H1 (cell line): Measurements from ENCODE around the gene HIC2. TPM values are rescaled to one million over a fixed set of nuclear protein-coding genes. Genes with fewer than 3 reads are reported as not detected.

ENCODE experiments used
- CTCF ChIA-PET: fragments of 300-600 bp; sonication (Branson Sonifier 250); formaldehyde crosslinking; loops from one replicate; lab custom pipeline; 2021; ENCODE audit not compliant: partially characterized antibody; lab: Charles Lee
- POLR2A ChIA-PET: fragments of 300-600 bp; sonication (Branson Sonifier 250); formaldehyde crosslinking; loops from one replicate; lab custom pipeline; 2021; ENCODE audit warnings: inconsistent platforms; ENCODE audit not compliant: partially characterized antibody; lab: Charles Lee
- DNase-seq, 2 experiments: peaks; one replicate each; pipeline versions ENCODE4 v3.0.0 to v3.0.0-alpha.2; 2010 to 2022; ENCODE audit warnings: low spot score in 2 of 2, low read depth in 1 of 2, mixed read lengths in 1 of 2
- FAIRE-seq: peaks from 2 replicates; lab custom pipeline; 2011; peaks lifted over from hg19 to GRCh38; lab: Jason Lieb, UNC
- H2AFZ ChIP-seq: 2 replicates; pipeline ENCODE4 v1.8.1; 2012; ENCODE audit warnings: low read length, inconsistent platforms
- H2AK5ac ChIP-seq: 2 replicates; pipeline ENCODE4 v1.6.1; 2013; ENCODE audit warnings: low read depth, low read length
- H2BK120ac ChIP-seq: replicated peaks from 2 replicates; pipeline ENCODE3; 2013; ENCODE audit warnings: low read depth, low read length, inconsistent platforms
- H2BK12ac ChIP-seq: 2 replicates; pipeline ENCODE4 v1.6.1; 2013; ENCODE audit warnings: low read depth, low read length
- H2BK15ac ChIP-seq: 2 replicates; pipeline ENCODE4 v1.6.1; 2013; ENCODE audit warnings: low read length
- H2BK20ac ChIP-seq: 2 replicates; pipeline ENCODE4 v1.6.1; 2013; ENCODE audit warnings: low read length
- H2BK5ac ChIP-seq: 2 replicates; pipeline ENCODE4 v1.6.1; 2013; ENCODE audit warnings: low read depth, low read length
- H3K14ac ChIP-seq: 2 replicates; pipeline ENCODE4 v1.6.1; 2013; ENCODE audit warnings: inconsistent platforms; ENCODE audit not compliant: insufficient read length
- H3K18ac ChIP-seq: 2 replicates; pipeline ENCODE4 v1.6.1; 2013; ENCODE audit warnings: low read length; ENCODE audit errors: extremely low read depth
- H3K23ac ChIP-seq: 2 replicates; pipeline ENCODE4 v1.6.1; 2013; ENCODE audit warnings: inconsistent platforms; ENCODE audit not compliant: insufficient read length
- H3K23me2 ChIP-seq: 2 replicates; pipeline ENCODE4 v1.6.1; 2013; ENCODE audit warnings: low read depth, low read length
- H3K27ac ChIP-seq: 2 replicates; pipeline ENCODE4 v1.6.1; 2011; ENCODE audit warnings: low read depth, low read length, inconsistent platforms
- H3K27me3 ChIP-seq, 4 experiments: replicated peaks in 1 of 4; 1 replicate in 1 of 4; 2 replicates in 3 of 4; pipeline versions ENCODE4 v1.6.1 to v1.8.1; 2011 to 2013; ENCODE audit warnings: low read length in 3 of 4, mild to moderate bottlenecking in 3 of 4, inconsistent platforms in 2 of 4, mixed read lengths in 2 of 4, moderate library complexity in 1 of 4; ENCODE audit not compliant: control insufficient read depth in 3 of 4, insufficient read depth in 3 of 4; ENCODE audit errors: extremely low read depth in 1 of 4
- H3K36me3 ChIP-seq, 4 experiments: 2 replicates each; pipeline versions ENCODE4 v1.6.1 to v1.8.1; 2011 to 2013; ENCODE audit warnings: mild to moderate bottlenecking in 4 of 4, low read length in 3 of 4, moderate library complexity in 2 of 4, control low read depth in 1 of 4, inconsistent platforms in 1 of 4; ENCODE audit not compliant: insufficient read depth in 4 of 4, control insufficient read depth in 2 of 4
- H3K4ac ChIP-seq: replicated peaks from 2 replicates; pipeline ENCODE3; 2013; ENCODE audit warnings: low read length, low read depth, mixed read lengths, inconsistent platforms; ENCODE audit not compliant: insufficient read length
- H3K4me1 ChIP-seq, 4 experiments: replicated peaks in 1 of 4; 1 replicate in 1 of 4; 2 replicates in 3 of 4; pipeline versions ENCODE4 v1.6.1 to v1.8.1; 2011 to 2013; ENCODE audit warnings: low read length in 3 of 4, inconsistent platforms in 2 of 4, mixed read lengths in 1 of 4; ENCODE audit not compliant: insufficient read depth in 4 of 4, control insufficient read depth in 3 of 4
- H3K4me2 ChIP-seq, 2 experiments: 2 replicates each; pipeline versions ENCODE4 v1.6.1 to v1.8.1; 2011 to 2013; ENCODE audit warnings: low read depth in 2 of 2, low read length in 2 of 2, control low read depth in 1 of 2, inconsistent platforms in 1 of 2, mild to moderate bottlenecking in 1 of 2; ENCODE audit not compliant: insufficient read depth in 1 of 2
- H3K4me3 ChIP-seq, 4 experiments: fragments of 200-600, 300-600 bp in 1 of 4; sonication (generic), shearing (Covaris generic), sonication (Bioruptor Twin) in 1 of 4; 2 replicates each; pipeline versions ENCODE4 v1.5.1 to v1.8.1; 2011 to 2016; ENCODE audit warnings: low read length in 4 of 4, low read depth in 3 of 4, control low read depth in 2 of 4, inconsistent platforms in 2 of 4, mild to moderate bottlenecking in 2 of 4, mixed read lengths in 1 of 4, moderate library complexity in 1 of 4; ENCODE audit not compliant: insufficient read depth in 2 of 4; ENCODE audit errors: extremely low read depth in 1 of 4
- H3K56ac ChIP-seq: replicated peaks from 2 replicates; pipeline ENCODE3; 2013; ENCODE audit warnings: low read depth, mild to moderate bottlenecking, mixed read lengths, low read length, inconsistent platforms; ENCODE audit not compliant: insufficient read length
- H3K79me1 ChIP-seq: 2 replicates; pipeline ENCODE4 v1.6.1; 2013; ENCODE audit warnings: low read depth, low read length, control low read depth
- H3K79me2 ChIP-seq, 2 experiments: 2 replicates each; pipeline versions ENCODE4 v1.6.1 to v1.8.1; 2012 to 2013; ENCODE audit warnings: low read length in 2 of 2, mild to moderate bottlenecking in 2 of 2, inconsistent platforms in 1 of 2; ENCODE audit not compliant: insufficient read depth in 2 of 2, control insufficient read depth in 1 of 2
- H3K9ac ChIP-seq, 4 experiments: replicated peaks in 1 of 4; 1 replicate in 1 of 4; 2 replicates in 3 of 4; pipeline versions ENCODE4 v1.6.1 to v1.8.1; 2011 to 2013; ENCODE audit warnings: low read depth in 3 of 4, low read length in 3 of 4, control low read depth in 2 of 4, mild to moderate bottlenecking in 2 of 4, moderate library complexity in 2 of 4, inconsistent platforms in 1 of 4; ENCODE audit errors: extremely low read depth in 1 of 4
- H3K9me3 ChIP-seq, 2 experiments: 2 replicates each; pipeline versions ENCODE4 v1.6.1 to v1.8.1; 2012 to 2013; ENCODE audit warnings: mild to moderate bottlenecking in 2 of 2, moderate library complexity in 2 of 2, control low read depth in 1 of 2, inconsistent platforms in 1 of 2, low read depth in 1 of 2, low read length in 1 of 2, mixed read lengths in 1 of 2; ENCODE audit not compliant: insufficient read depth in 2 of 2
- H4K20me1 ChIP-seq, 2 experiments: replicated peaks in 1 of 2; 2 replicates each; pipeline versions ENCODE3 to v1.8.1; 2011 to 2013; ENCODE audit warnings: inconsistent platforms in 2 of 2, low read length in 2 of 2, mild to moderate bottlenecking in 1 of 2; ENCODE audit not compliant: insufficient read depth in 2 of 2, control insufficient read depth in 1 of 2
- H4K5ac ChIP-seq: 2 replicates; pipeline ENCODE4 v1.6.1; 2013; ENCODE audit warnings: low read length, low read depth, mixed read lengths, inconsistent platforms; ENCODE audit not compliant: insufficient read length
- H4K8ac ChIP-seq: 2 replicates; pipeline ENCODE4 v1.8.0; 2013; ENCODE audit warnings: mild to moderate bottlenecking, moderate library complexity, low read length, inconsistent platforms; ENCODE audit not compliant: insufficient read depth; ENCODE audit errors: extremely low read depth
- H4K91ac ChIP-seq: replicated peaks from 2 replicates; pipeline ENCODE3; 2013; ENCODE audit warnings: low read length, mixed read lengths, inconsistent platforms; ENCODE audit not compliant: insufficient read length
- ASH2L ChIP-seq: fragments of 200-600, 300-600 bp; sonication (generic); IDR thresholded peaks from one replicate; pipeline ENCODE4 v1.7.1; 2017; ENCODE audit warnings: low read length
- BACH1 ChIP-seq: IDR thresholded peaks from 2 replicates; pipeline ENCODE4 v1.6.1; 2012; ENCODE audit warnings: low read length, improper control_type of control experiment
- BRCA1 ChIP-seq: IDR thresholded peaks from 2 replicates; pipeline ENCODE4 v1.6.1; 2012; ENCODE audit warnings: low read depth, low read length, improper control_type of control experiment
- EP300 ChIP-seq, 2 experiments: IDR thresholded peaks; 1 replicate in 1 of 2; 2 replicates in 1 of 2; pipeline ENCODE4 v1.6.1; 2011 to 2012; ENCODE audit warnings: low read depth in 2 of 2, low read length in 2 of 2, mild to moderate bottlenecking in 2 of 2, borderline replicate concordance in 1 of 2, inconsistent platforms in 1 of 2, moderate library complexity in 1 of 2
- EZH2 ChIP-seq: fragments of 200-600 bp; sonication (generic); IDR thresholded peaks from 2 replicates; pipeline ENCODE4 v1.7.1; 2012; ENCODE audit warnings: low read depth, mild to moderate bottlenecking, moderate library complexity, low read length, inconsistent platforms; ENCODE audit not compliant: severe bottlenecking
- GABPA ChIP-seq: IDR thresholded peaks from 2 replicates; pipeline ENCODE4 v1.6.1; 2011; ENCODE audit warnings: mild to moderate bottlenecking, low read length, moderate library complexity, borderline replicate concordance; ENCODE audit not compliant: insufficient read depth
- JUN ChIP-seq: IDR thresholded peaks from 2 replicates; pipeline ENCODE4 v1.6.1; 2011; ENCODE audit warnings: low read depth, mild to moderate bottlenecking, improper control_type of control experiment, low read length
- NANOG ChIP-seq: IDR thresholded peaks from 2 replicates; pipeline ENCODE4 v1.6.1; 2011; ENCODE audit warnings: low read length, low read depth, mild to moderate bottlenecking, inconsistent platforms; ENCODE audit not compliant: insufficient read depth, poor library complexity, severe bottlenecking
- POLR2A ChIP-seq, 2 experiments: IDR thresholded peaks; 1 replicate in 1 of 2; 2 replicates in 1 of 2; pipeline ENCODE4 v1.6.1; 2011; ENCODE audit warnings: low read depth in 2 of 2, low read length in 2 of 2, mild to moderate bottlenecking in 2 of 2; ENCODE audit errors: control extremely low read depth in 1 of 2
- RBBP5 ChIP-seq: IDR thresholded peaks from 2 replicates; pipeline ENCODE4 v1.7.1; 2012; ENCODE audit warnings: low read depth, mild to moderate bottlenecking, inconsistent platforms, low read length, moderate library complexity, borderline replicate concordance
- SIRT6 ChIP-seq: IDR thresholded peaks from one replicate; pipeline ENCODE4 v1.7.1; 2012; ENCODE audit warnings: low read length, inconsistent platforms
- TAF1 ChIP-seq: IDR thresholded peaks from 2 replicates; pipeline ENCODE4 v1.6.1; 2011; ENCODE audit warnings: mild to moderate bottlenecking, low read depth, low read length
- TEAD4 ChIP-seq: IDR thresholded peaks from 2 replicates; pipeline ENCODE4 v1.6.1; 2012; ENCODE audit warnings: low read depth, low read length, inconsistent platforms, mixed read lengths
- WGBS, 2 experiments: shearing (Covaris generic) in 1 of 2; methylation state at CpG; one replicate each; pipeline versions ENCODE4 v1.1.6 to v1.1.7; 2013 to 2015; ENCODE audit warnings: low lambda C conversion rate in 2 of 2, mixed read lengths in 2 of 2, inconsistent platforms in 1 of 2, low coverage in 1 of 2, missing lambda C conversion rate in 1 of 2; ENCODE audit not compliant: insufficient replicate concordance in 2 of 2, insufficient coverage in 1 of 2, insufficient read length in 1 of 2; ENCODE audit errors: extremely low coverage in 1 of 2, missing lambda C conversion rate in 1 of 2; 5-methylcytosine and 5-hydroxymethylcytosine counted together
- polyA plus RNA-seq, 7 experiments: library from polyadenylated mRNA; depleted of rRNA in 3 of 7; stranded (reverse) in 5 of 7; unstranded in 2 of 7; fragments of >200 nt in 5 of 7; fragments of 200-250 nt in 2 of 7; gene quantifications; 1 replicate in 5 of 7; 2 replicates in 1 of 7; 4 replicates in 1 of 7; pipeline versions ENCODE4 v1.2.1 to v1.2.3, GENCODE V29; 2011 to 2013; ENCODE audit warnings: missing spikeins in 2 of 7, mixed read lengths in 2 of 7
- total RNA-seq: library from RNA; stranded (reverse); fragmentation: NEBNext Ultra II Directional; extraction: Animal tissue kit (Norgen Biotek cat#: 25700); gene quantifications from 2 replicates; pipeline ENCODE4 v1.2.1, GENCODE V29; 2021

The HIC2 gene
- total and polyA plus RNA-seq, 2 of the 8 experiments (the other 6 are each of a cell fraction or from before 2014, with no cell fraction given), result 8.0 to 21.9 TPM

DNA sequence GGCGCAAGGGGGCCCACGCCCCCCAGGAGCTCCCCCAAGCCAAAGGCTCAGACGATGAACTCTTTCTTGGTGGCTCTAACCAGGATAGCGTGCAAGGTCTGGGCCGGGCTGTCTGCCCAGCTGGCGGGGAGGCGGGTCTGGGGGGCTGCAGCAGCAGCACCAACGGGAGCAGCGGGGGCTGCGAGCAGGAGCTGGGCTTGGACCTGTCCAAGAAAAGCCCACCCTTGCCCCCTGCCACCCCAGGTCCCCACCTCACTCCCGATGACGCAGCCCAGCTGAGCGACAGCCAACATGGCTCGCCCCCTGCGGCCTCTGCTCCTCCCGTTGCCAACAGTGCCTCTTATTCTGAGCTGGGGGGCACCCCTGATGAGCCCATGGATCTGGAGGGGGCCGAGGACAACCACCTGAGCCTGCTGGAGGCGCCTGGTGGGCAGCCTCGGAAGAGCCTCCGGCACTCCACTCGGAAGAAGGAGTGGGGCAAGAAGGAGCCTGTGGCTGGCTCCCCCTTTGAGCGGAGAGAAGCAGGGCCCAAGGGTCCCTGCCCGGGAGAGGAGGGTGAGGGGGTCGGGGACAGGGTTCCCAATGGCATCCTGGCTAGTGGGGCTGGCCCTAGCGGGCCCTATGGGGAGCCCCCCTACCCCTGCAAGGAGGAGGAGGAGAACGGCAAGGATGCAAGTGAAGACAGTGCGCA lies 28.4 kb downstream of the HIC2 start:
- no peak overlapping the region for H3K4me3 ChIP-seq
- H2BK5ac ChIP-seq, result no peak overlapping the region
- no peak overlapping the region for H3K18ac ChIP-seq
- H3K27me3 ChIP-seq, result no peaks in the 10 kb centered on the region
- 87% methylated on average over 14 of the region's 27 CpGs; no CpG with 5 or more reads in 1 of the 2 experiments for WGBS, 2 experiments
- H3K4me1 ChIP-seq, result peaks cover 3 to 13% (median 8%) of the 10 kb centered on the region in 4 experiments
- no peak overlapping the region for H3K27ac ChIP-seq
- no peak overlapping the region for H2AK5ac ChIP-seq
- no peak for TF ChIP-seq RBBP5
- no peak for TF ChIP-seq TEAD4
- no peak for TF ChIP-seq EP300 (IDR thresholded peaks at IDR 0.05; ENCODE audit: borderline replicate concordance in 1 of 2, low read depth in 2 of 2, low read length in 2 of 2)
- no peak for TF ChIP-seq BACH1
- TF ChIP-seq EZH2, result no peak
- no peak for TF ChIP-seq ASH2L
- TF ChIP-seq NANOG, result no peak
- no peak for TF ChIP-seq TAF1
- TF ChIP-seq JUN, result no peak
- TF ChIP-seq SIRT6, result no peak
- TF ChIP-seq GABPA, result no peak
- no peak for TF ChIP-seq BRCA1
- no peak for TF ChIP-seq POLR2A (IDR thresholded peaks at IDR 0.05; ENCODE audit: control extremely low read depth in 1 of 2, low read depth in 2 of 2, low read length in 2 of 2)
- no peak overlapping the region for H3K4me2 ChIP-seq
- no peaks in the 10 kb centered on the region for H3K9me3 ChIP-seq
- no peak for FAIRE-seq
- H3K56ac ChIP-seq, result no peak overlapping the region
- H3K79me1 ChIP-seq, result peaks cover 11% of the 10 kb centered on the region
- H2BK20ac ChIP-seq, result no peak overlapping the region
- no peak overlapping the region for H3K14ac ChIP-seq
- ChIA-PET POLR2A (interaction anchor here (0.9 kb wide), 1 partner anchor 9 kb away, joined by 3 read pairs; no protein-coding TSS in a partner anchor), CTCF (interaction anchor here (0.6 to 1.2 kb wide), 4 partner anchors 10 to 540 kb away, joined by 3 to 7 read pairs (median 5); no protein-coding TSS in a partner anchor)
- H2AFZ ChIP-seq, result no peak overlapping the region
- H3K36me3 ChIP-seq, result peaks cover 0 to 21% (median 3%) of the 10 kb centered on the region in 4 experiments; a peak in 5 of 8 replicates
- no peak overlapping the region for H4K5ac ChIP-seq
- H3K79me2 ChIP-seq, result no peaks in the 10 kb centered on the region
- H4K91ac ChIP-seq, result no peak overlapping the region
- H3K4ac ChIP-seq, result no peak overlapping the region
- no peak overlapping the region for H4K8ac ChIP-seq
- no peak overlapping the region for H3K9ac ChIP-seq
- H4K20me1 ChIP-seq, result peaks cover 5 to 19% of the 10 kb centered on the region in 2 experiments
- H2BK120ac ChIP-seq, result no peak overlapping the region
- no peak overlapping the region for H2BK12ac ChIP-seq
- no peak overlapping the region for H3K23ac ChIP-seq
- H2BK15ac ChIP-seq, result no peak overlapping the region
- peaks cover 2% of the 10 kb centered on the region; the same call in 1 of the 2 replicates for H3K23me2 ChIP-seq
- no peak for DNase-seq
